H1 (cell line): ENCODE measurements around the gene OGDH. TPM values are rescaled to one million over a fixed set of nuclear protein-coding genes. Genes with fewer than 3 reads are reported as not detected.

Experiments
- BRCA1 ChIP-seq: IDR thresholded peaks from 2 replicates; pipeline ENCODE4 v1.6.1; 2012; ENCODE audit warnings: low read depth, low read length, improper control_type of control experiment
- CHD1 ChIP-seq: IDR thresholded peaks from 2 replicates; pipeline ENCODE4 v1.6.1; 2012; ENCODE audit warnings: low read depth, low read length, improper control_type of control experiment
- SP1 ChIP-seq: IDR thresholded peaks from 2 replicates; pipeline ENCODE4 v1.6.1; 2011; ENCODE audit warnings: low read depth, low read length
- polyA plus RNA-seq, 7 experiments: library from polyadenylated mRNA; depleted of rRNA in 3 of 7; stranded (reverse) in 5 of 7; unstranded in 2 of 7; fragments of >200 nt in 5 of 7; fragments of 200-250 nt in 2 of 7; gene quantifications; 1 replicate in 5 of 7; 2 replicates in 1 of 7; 4 replicates in 1 of 7; pipeline versions ENCODE4 v1.2.1 to v1.2.3, GENCODE V29; 2011 to 2013; ENCODE audit warnings: missing spikeins in 2 of 7, mixed read lengths in 2 of 7
- total RNA-seq: library from RNA; stranded (reverse); fragmentation: NEBNext Ultra II Directional; extraction: Animal tissue kit (Norgen Biotek cat#: 25700); gene quantifications from 2 replicates; pipeline ENCODE4 v1.2.1, GENCODE V29; 2021

Gene OGDH
- total and polyA plus RNA-seq, 2 of the 8 experiments (the other 6 are each of a cell fraction or from before 2014, with no cell fraction given): 71.6 to 91.6 TPM

GRCh38 chr7:44646921-44647636, 40.7 kb downstream of the OGDH start (continued):
- TF ChIP-seq BRCA1: no peak
- no peak for TF ChIP-seq SP1
- no peak for TF ChIP-seq CHD1
